Panc1 (cell line): Measurements from ENCODE around the gene MORN1. TPM values are rescaled to one million over a fixed set of nuclear protein-coding genes. Genes with fewer than 3 reads are reported as not detected.

ENCODE experiments used
- ATAC-seq: fragments of 200-7000 bp; cut with Tn5 transposase; 2 replicates; pipeline ENCODE4 v1.9.1; 2020; ENCODE audit warnings: mild to moderate bottlenecking, moderate library complexity
- BruUV-seq: library from RNA; stranded (reverse); fragments of 400-500 nt; replicated peaks from 2 replicates; lab custom pipeline; 2021; lab: Mats Ljungman, UMichigan
- CTCF ChIA-PET: fragments of 300-600 bp; sonication (Branson Sonifier 250); formaldehyde crosslinking; loops from one replicate; lab custom pipeline; 2022; ENCODE audit warnings: antibody characterized with exemption; lab: Charles Lee
- POLR2A ChIA-PET: fragments of 300-600 bp; sonication (Branson Sonifier 250); formaldehyde crosslinking; loops from one replicate; lab custom pipeline; 2022; ENCODE audit warnings: antibody characterized with exemption; lab: Charles Lee
- DNase-seq: peaks from one replicate; pipeline ENCODE4 v3.0.0-alpha.2; 2010; ENCODE audit warnings: low read depth, low spot score
- H3K27ac ChIP-seq: 2 replicates; pipeline ENCODE4 v1.5.1; 2011; ENCODE audit warnings: mild to moderate bottlenecking, low read length, inconsistent platforms
- H3K27me3 ChIP-seq: fragments of 200-500 bp; sonication (Bioruptor generic); 2 replicates; pipeline ENCODE4 v1.6.0; 2014; ENCODE audit warnings: low read length, inconsistent platforms; ENCODE audit not compliant: control insufficient read depth, insufficient read depth
- H3K36me3 ChIP-seq: fragments of 200-500 bp; sonication (Bioruptor generic); 2 replicates; pipeline ENCODE4 v1.5.1; 2014; ENCODE audit warnings: inconsistent platforms, mild to moderate bottlenecking, low read length, moderate library complexity; ENCODE audit not compliant: control insufficient read depth, insufficient read depth
- H3K4me1 ChIP-seq: 2 replicates; pipeline ENCODE4 v1.5.1; 2011; ENCODE audit warnings: inconsistent platforms, mild to moderate bottlenecking, low read length, moderate library complexity; ENCODE audit not compliant: control insufficient read depth, insufficient read depth
- H3K4me3 ChIP-seq, 2 experiments: 2 replicates each; pipeline ENCODE4 v1.5.1; 2011 to 2012; ENCODE audit warnings: low read depth in 2 of 2, low read length in 2 of 2, mild to moderate bottlenecking in 2 of 2, inconsistent platforms in 1 of 2, moderate library complexity in 1 of 2
- H3K9me3 ChIP-seq: fragments of 200-500 bp; sonication (Bioruptor generic); 2 replicates; pipeline ENCODE4 v1.5.1; 2014; ENCODE audit warnings: low read depth, mild to moderate bottlenecking, inconsistent platforms, low read length, moderate library complexity; ENCODE audit not compliant: control insufficient read depth, insufficient read depth
- POLR2AphosphoS5 ChIP-seq: IDR thresholded peaks from 2 replicates; pipeline ENCODE4 v1.6.1; 2012; ENCODE audit warnings: mild to moderate bottlenecking, low read depth, low read length, moderate library complexity
- SIN3A ChIP-seq: IDR thresholded peaks from 2 replicates; pipeline ENCODE4 v1.6.1; 2012; ENCODE audit warnings: low read depth, mild to moderate bottlenecking, low read length, moderate library complexity, borderline replicate concordance; ENCODE audit not compliant: insufficient read depth
- TCF7L2 ChIP-seq: IDR thresholded peaks from 2 replicates; pipeline ENCODE4 v1.6.1; 2011; ENCODE audit warnings: mild to moderate bottlenecking, low read depth, low read length, inconsistent platforms
- in situ Hi-C: cut with HindIII; loops from 2 replicates; pipeline ENCODE4 v1.10.0; 2016; ENCODE audit warnings: low sequenced_read_pairs, low pct_unique_long_range_greater_than_20kb
- intact Hi-C: fragments of 100-400 bp; cut with micrococcal nuclease; formaldehyde crosslinking; loops from one replicate; pipeline ENCODE4 v1.10.0; 2022; ENCODE audit not compliant: unreplicated experiment
- total RNA-seq: library from RNA; stranded (reverse); gene quantifications from one replicate; pipeline ENCODE4 v1.2.1, GENCODE V29; 2021; ENCODE audit not compliant: unreplicated experiment
- TF ChIP-seq, protein P1 (sequence below): fragments of 450-650 bp; IDR thresholded peaks from 2 replicates; pipeline ENCODE4 v1.5.1; 2017; ENCODE audit warnings: mild to moderate bottlenecking
- TF ChIP-seq, protein P2 (sequence below), 2 experiments: IDR thresholded peaks; 2 replicates each; pipeline ENCODE4 v1.6.1; 2011 to 2012; ENCODE audit warnings: low read depth in 2 of 2, control low read depth in 1 of 2, low read length in 1 of 2, mild to moderate bottlenecking in 1 of 2, moderate library complexity in 1 of 2; ENCODE audit not compliant: insufficient read depth in 1 of 2

MORN1 gene
- total RNA-seq, 1 experiment from 2014 or later: 21.3 TPM

DNA sequence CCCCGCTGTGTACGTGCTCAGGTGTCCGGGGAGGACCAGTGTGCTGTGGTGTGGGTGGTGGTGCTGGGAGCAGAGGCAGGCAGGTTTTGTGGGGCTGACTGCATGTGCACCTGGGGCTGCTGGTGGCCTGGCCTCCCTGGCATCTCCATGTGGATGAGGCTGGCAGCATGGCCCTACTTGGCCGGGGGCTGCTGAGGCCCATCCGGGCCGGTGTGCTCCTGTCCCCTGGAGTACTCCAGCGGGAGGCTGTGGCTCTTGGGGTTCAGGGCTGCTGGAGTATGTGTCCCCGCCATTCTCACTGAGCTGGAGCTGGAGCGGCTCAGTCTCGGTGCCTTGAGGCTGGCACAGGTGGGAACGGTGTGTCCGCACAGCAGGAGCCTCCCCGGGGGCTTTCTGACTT lies 41.8 kb upstream of the MORN1 start:
- TF ChIP-seq, protein P1, sequence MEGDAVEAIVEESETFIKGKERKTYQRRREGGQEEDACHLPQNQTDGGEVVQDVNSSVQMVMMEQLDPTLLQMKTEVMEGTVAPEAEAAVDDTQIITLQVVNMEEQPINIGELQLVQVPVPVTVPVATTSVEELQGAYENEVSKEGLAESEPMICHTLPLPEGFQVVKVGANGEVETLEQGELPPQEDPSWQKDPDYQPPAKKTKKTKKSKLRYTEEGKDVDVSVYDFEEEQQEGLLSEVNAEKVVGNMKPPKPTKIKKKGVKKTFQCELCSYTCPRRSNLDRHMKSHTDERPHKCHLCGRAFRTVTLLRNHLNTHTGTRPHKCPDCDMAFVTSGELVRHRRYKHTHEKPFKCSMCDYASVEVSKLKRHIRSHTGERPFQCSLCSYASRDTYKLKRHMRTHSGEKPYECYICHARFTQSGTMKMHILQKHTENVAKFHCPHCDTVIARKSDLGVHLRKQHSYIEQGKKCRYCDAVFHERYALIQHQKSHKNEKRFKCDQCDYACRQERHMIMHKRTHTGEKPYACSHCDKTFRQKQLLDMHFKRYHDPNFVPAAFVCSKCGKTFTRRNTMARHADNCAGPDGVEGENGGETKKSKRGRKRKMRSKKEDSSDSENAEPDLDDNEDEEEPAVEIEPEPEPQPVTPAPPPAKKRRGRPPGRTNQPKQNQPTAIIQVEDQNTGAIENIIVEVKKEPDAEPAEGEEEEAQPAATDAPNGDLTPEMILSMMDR: no peak
- TF ChIP-seq TCF7L2 (no peak), POLR2AphosphoS5 (no peak), SIN3A (no peak)
- TF ChIP-seq, protein P2, sequence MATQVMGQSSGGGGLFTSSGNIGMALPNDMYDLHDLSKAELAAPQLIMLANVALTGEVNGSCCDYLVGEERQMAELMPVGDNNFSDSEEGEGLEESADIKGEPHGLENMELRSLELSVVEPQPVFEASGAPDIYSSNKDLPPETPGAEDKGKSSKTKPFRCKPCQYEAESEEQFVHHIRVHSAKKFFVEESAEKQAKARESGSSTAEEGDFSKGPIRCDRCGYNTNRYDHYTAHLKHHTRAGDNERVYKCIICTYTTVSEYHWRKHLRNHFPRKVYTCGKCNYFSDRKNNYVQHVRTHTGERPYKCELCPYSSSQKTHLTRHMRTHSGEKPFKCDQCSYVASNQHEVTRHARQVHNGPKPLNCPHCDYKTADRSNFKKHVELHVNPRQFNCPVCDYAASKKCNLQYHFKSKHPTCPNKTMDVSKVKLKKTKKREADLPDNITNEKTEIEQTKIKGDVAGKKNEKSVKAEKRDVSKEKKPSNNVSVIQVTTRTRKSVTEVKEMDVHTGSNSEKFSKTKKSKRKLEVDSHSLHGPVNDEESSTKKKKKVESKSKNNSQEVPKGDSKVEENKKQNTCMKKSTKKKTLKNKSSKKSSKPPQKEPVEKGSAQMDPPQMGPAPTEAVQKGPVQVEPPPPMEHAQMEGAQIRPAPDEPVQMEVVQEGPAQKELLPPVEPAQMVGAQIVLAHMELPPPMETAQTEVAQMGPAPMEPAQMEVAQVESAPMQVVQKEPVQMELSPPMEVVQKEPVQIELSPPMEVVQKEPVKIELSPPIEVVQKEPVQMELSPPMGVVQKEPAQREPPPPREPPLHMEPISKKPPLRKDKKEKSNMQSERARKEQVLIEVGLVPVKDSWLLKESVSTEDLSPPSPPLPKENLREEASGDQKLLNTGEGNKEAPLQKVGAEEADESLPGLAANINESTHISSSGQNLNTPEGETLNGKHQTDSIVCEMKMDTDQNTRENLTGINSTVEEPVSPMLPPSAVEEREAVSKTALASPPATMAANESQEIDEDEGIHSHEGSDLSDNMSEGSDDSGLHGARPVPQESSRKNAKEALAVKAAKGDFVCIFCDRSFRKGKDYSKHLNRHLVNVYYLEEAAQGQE (IDR thresholded peaks at IDR 0.05; ENCODE audit: insufficient read depth in 1 of 2, low read depth in 2 of 2, low read length in 1 of 2): no peak
- H3K9me3 ChIP-seq: no peaks in the 10 kb centered on the region
- no peaks in the 10 kb centered on the region for H3K27me3 ChIP-seq
- intact Hi-C loops: no loop called here
- peaks cover 3% of the 10 kb centered on the region; the same call in 1 of the 2 replicates for H3K4me1 ChIP-seq
- CTCF ChIA-PET: no interaction called here
- POLR2A ChIA-PET: no interaction called here
- H3K36me3 ChIP-seq: no peaks in the 10 kb centered on the region
- DNase-seq (no peak), ATAC-seq (no peak)
- in situ Hi-C loops: no loop called here
- no peak overlapping the region for H3K27ac ChIP-seq
- BruUV-seq: no TSS peak
- H3K4me3 ChIP-seq: no peak overlapping the region

DNA sequence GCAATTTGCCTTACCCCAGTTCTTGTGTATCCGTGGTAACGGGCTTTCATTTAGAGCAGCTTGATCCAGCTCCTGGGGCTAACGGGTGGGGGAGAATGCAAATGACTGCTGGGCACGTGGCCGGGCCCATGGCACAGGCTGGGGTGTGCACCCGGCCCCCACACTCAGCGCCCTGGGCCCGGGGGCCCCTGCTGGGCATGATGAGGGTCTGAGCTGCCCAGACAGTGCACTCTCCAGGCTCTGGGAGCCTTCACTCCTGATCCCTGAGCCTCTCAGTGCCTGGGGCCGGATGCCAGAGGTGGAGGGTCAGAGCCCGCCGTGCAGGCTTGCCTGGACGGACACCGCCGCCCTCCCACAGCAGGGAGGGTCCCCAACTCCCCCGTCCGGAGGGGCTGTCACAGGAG lies 41.1 kb upstream of the MORN1 start:
- DNase-seq: no peak
- peaks cover 3% of the 10 kb centered on the region; the same call in 1 of the 2 replicates for H3K4me1 ChIP-seq
- in situ Hi-C loops: no loop called here
- TF ChIP-seq SIN3A: no peak
- TF ChIP-seq, protein P1: no peak
- ChIA-PET CTCF (no interaction called here), POLR2A (no interaction called here)
- intact Hi-C loops: no loop called here
- no peaks in the 10 kb centered on the region for H3K36me3 ChIP-seq
- BruUV-seq: no TSS peak
- ATAC-seq: no peak
- H3K27ac ChIP-seq: no peak overlapping the region
- no peaks in the 10 kb centered on the region for H3K27me3 ChIP-seq
- no peak overlapping the region for H3K4me3 ChIP-seq
- no peaks in the 10 kb centered on the region for H3K9me3 ChIP-seq
